ENCODE data around the gene JARID2.

Gene JARID2

GRCh38 chr6:15416932-15417509 lies 171.2 kb downstream of the JARID2 start:
- Histone ChIP-seq H3K27ac (no peak overlapping the region), H3K4me3 (ENCODE audit: low read depth, low read length) (no peak overlapping the region), H3K36me3 (peaks cover 13% of the 10 kb centered on the region), H3K27me3 (ENCODE audit: insufficient read depth, low read depth, severe bottlenecking) (no peaks in the 10 kb centered on the region), H3K9me3 (ENCODE audit: severe bottlenecking) (peaks cover 13% of the 10 kb centered on the region)
- no peak for DNase-seq
- TF ChIP-seq CTCF (IDR thresholded peaks at IDR 0.05; ENCODE audit: low read depth, low read length): no peak

GRCh38 chr6:15417811-15418210 lies 171.9 kb downstream of the JARID2 start:
- Histone ChIP-seq H3K27ac (no peak overlapping the region), H3K27me3 (ENCODE audit: insufficient read depth, low read depth, severe bottlenecking) (no peaks in the 10 kb centered on the region), H3K36me3 (peaks cover 6% of the 10 kb centered on the region), H3K4me3 (ENCODE audit: low read depth, low read length) (no peak overlapping the region), H3K9me3 (ENCODE audit: severe bottlenecking) (peaks cover 13% of the 10 kb centered on the region)
- TF ChIP-seq CTCF (IDR thresholded peaks at IDR 0.05; ENCODE audit: low read depth, low read length): no peak
- no peak for DNase-seq

GRCh38 chr6:15419493-15419892 lies 173.6 kb downstream of the JARID2 start:
- H3K36me3 ChIP-seq: peaks cover 6% of the 10 kb centered on the region
- H3K4me3 ChIP-seq (ENCODE audit: low read depth, low read length): no peak overlapping the region
- H3K9me3 ChIP-seq (ENCODE audit: severe bottlenecking): peaks cover 13% of the 10 kb centered on the region
- DNase-seq: no peak
- no peak overlapping the region for H3K27ac ChIP-seq
- H3K27me3 ChIP-seq (ENCODE audit: insufficient read depth, low read depth, severe bottlenecking): no peaks in the 10 kb centered on the region
- no peak for TF ChIP-seq CTCF (IDR thresholded peaks at IDR 0.05; ENCODE audit: low read depth, low read length)

GRCh38 chr6:15420959-15421438 lies 175.1 kb downstream of the JARID2 start:
- Histone ChIP-seq H3K36me3 (peaks cover 9% of the 10 kb centered on the region), H3K27me3 (ENCODE audit: insufficient read depth, low read depth, severe bottlenecking) (no peaks in the 10 kb centered on the region), H3K27ac (no peak overlapping the region), H3K4me3 (ENCODE audit: low read depth, low read length) (no peak overlapping the region), H3K9me3 (ENCODE audit: severe bottlenecking) (peaks cover 9% of the 10 kb centered on the region)
- TF ChIP-seq CTCF (IDR thresholded peaks at IDR 0.05; ENCODE audit: low read depth, low read length): no peak
- no peak for DNase-seq

GRCh38 chr6:15421945-15422733 lies 176.3 kb downstream of the JARID2 start:
- Histone ChIP-seq H3K36me3 (peaks cover 4% of the 10 kb centered on the region), H3K4me3 (ENCODE audit: low read depth, low read length) (no peak overlapping the region), H3K9me3 (ENCODE audit: severe bottlenecking) (peaks cover 9% of the 10 kb centered on the region), H3K27me3 (ENCODE audit: insufficient read depth, low read depth, severe bottlenecking) (no peaks in the 10 kb centered on the region), H3K27ac (no peak overlapping the region)
- no peak for DNase-seq
- no peak for TF ChIP-seq CTCF (IDR thresholded peaks at IDR 0.05; ENCODE audit: low read depth, low read length)
